Upper lobe of left lung (tissue), 6 donors: ENCODE measurements around the gene ACTA2. TPM values are rescaled to one million over a fixed set of nuclear protein-coding genes. Genes with fewer than 3 reads are reported as not detected.
A peak's percentile ranks its signal among the peaks of the same experiment; 100 is the strongest.

Experiments
- ATAC-seq, 2 donors: fragments of 200-7000 bp; cut with Tn5 transposase; one replicate each; pipeline ENCODE4 v1.9.1; 2022; ENCODE audit warnings: mild to moderate bottlenecking in 2 of 2, moderate library complexity in 2 of 2; ENCODE audit not compliant: low FRiP score in 2 of 2
- DNase-seq, 2 donors: peaks; one replicate each; pipeline ENCODE4 v3.0.0-alpha.2; 2019 to 2020
- H3K27ac ChIP-seq, 4 donors: fragments of 200-600 bp; sonication (generic); one replicate each; pipeline ENCODE4 v1.5.1; 2016 to 2019
- H3K27me3 ChIP-seq, 4 donors: fragments of 200-600 bp; sonication (generic); one replicate each; pipeline ENCODE4 v1.5.1; 2017 to 2019
- H3K36me3 ChIP-seq, 4 donors: fragments of 200-600 bp; sonication (generic); one replicate each; pipeline ENCODE4 v1.5.1; 2016 to 2019
- H3K4me1 ChIP-seq, 4 donors: fragments of 200-600 bp; sonication (generic); one replicate each; pipeline ENCODE4 v1.5.1; 2018 to 2019
- H3K4me3 ChIP-seq, 4 donors: fragments of 200-600 bp; sonication (generic); one replicate each; pipeline ENCODE4 v1.5.1; 2017 to 2019; ENCODE audit warnings: mild to moderate bottlenecking in 2 of 4, moderate library complexity in 1 of 4
- H3K9me3 ChIP-seq, 4 donors: fragments of 200-600 bp; sonication (generic); one replicate each; pipeline ENCODE4 v1.5.1; 2018 to 2019
- EP300 ChIP-seq, 4 donors: sonication (generic); formaldehyde crosslinking; IDR thresholded peaks; one replicate each; pipeline ENCODE4 v1.5.1; 2017; ENCODE audit warnings: antibody characterized with exemption in 4 of 4, control low read depth in 2 of 4
- POLR2A ChIP-seq, 4 donors: fragments of 450-650 bp; IDR thresholded peaks; one replicate each; pipeline ENCODE4 v1.5.1; 2016 to 2017; ENCODE audit warnings: antibody characterized with exemption in 4 of 4, mild to moderate bottlenecking in 2 of 4
- POLR2AphosphoS5 ChIP-seq, 2 donors: sonication (generic); formaldehyde crosslinking; IDR thresholded peaks; one replicate each; pipeline ENCODE4 v1.5.1; 2017; ENCODE audit warnings: antibody characterized with exemption in 2 of 2
- WGBS, 2 donors: methylation state at CpG; one replicate each; pipeline ENCODE4 v1.1.5; 2017 to 2018; 5-methylcytosine and 5-hydroxymethylcytosine counted together
- total RNA-seq, 6 donors: library from RNA; depleted of rRNA in 4 of 6; stranded (reverse); fragments of >200 nt in 4 of 6; gene quantifications; one replicate each; pipeline versions ENCODE4 v1.1.0 to v1.2.1, GENCODE V29; 2016 to 2021
- TF ChIP-seq, protein P1 (sequence below), 6 experiments: fragments of 450-650 bp in 4 of 6; fragments of 200-600 bp in 2 of 6; sonication (generic) in 2 of 6; IDR thresholded peaks; one replicate each; pipeline ENCODE4 v1.5.1; 2016 to 2019; ENCODE audit warnings: antibody characterized with exemption in 6 of 6
- donor health status: DM: no; HTN: no; CAD: no; lungs with moderate emphysema.
- donor health status: DM: no; HTN: yes; CAD: no; lungs with severe emphysema.

ACTA2 gene
- total RNA-seq, 6 donors from 2014 or later: 94.3 to 328 (median 186) TPM

DNA sequence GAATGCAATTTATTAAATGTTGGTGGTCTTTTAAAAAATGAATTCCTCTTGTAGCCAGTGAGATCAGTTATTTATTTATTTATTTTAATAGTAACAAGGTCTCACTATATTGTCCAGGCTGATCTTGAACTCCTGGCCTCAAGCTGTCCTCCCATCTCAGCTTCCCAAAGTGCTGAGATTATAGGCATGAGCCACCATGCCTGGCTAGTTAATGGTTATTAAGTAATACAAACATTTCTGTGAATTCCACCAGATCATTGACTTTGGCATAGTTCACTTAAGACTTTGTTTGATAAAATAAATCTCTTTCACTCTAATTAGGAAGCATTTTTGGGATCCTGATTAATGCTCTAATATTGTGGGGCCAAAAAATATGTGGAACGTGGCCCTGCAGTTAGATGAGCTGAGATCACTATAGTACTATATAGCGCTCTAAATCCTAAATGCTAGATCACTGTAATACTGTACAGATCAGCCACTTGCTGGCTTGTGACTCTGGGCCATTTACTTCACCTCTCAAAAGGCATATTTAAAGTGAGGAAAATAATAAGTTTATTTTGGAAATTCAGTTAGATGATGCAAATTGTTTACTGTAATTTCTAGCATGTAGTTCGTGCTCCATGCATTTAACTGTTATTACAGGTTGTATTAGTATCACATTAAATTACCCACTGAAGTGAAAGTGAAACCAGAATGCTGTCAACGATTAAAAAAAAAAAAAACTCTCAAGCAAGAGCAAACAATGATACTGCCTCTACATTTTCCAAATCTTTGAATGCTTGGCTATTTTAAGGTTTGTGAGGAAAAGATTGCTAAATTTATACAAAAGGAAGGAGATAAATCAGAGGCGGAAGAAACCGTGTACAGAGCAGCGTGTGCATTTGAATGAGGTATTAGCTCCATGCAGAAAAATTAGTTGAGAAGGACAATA, 22.1 kb upstream of the ACTA2 start:
- no peak for TF ChIP-seq POLR2AphosphoS5 (IDR thresholded peaks at IDR 0.05)
- TF ChIP-seq EP300 (IDR thresholded peaks at IDR 0.05): no peak
- TF ChIP-seq, protein P1, sequence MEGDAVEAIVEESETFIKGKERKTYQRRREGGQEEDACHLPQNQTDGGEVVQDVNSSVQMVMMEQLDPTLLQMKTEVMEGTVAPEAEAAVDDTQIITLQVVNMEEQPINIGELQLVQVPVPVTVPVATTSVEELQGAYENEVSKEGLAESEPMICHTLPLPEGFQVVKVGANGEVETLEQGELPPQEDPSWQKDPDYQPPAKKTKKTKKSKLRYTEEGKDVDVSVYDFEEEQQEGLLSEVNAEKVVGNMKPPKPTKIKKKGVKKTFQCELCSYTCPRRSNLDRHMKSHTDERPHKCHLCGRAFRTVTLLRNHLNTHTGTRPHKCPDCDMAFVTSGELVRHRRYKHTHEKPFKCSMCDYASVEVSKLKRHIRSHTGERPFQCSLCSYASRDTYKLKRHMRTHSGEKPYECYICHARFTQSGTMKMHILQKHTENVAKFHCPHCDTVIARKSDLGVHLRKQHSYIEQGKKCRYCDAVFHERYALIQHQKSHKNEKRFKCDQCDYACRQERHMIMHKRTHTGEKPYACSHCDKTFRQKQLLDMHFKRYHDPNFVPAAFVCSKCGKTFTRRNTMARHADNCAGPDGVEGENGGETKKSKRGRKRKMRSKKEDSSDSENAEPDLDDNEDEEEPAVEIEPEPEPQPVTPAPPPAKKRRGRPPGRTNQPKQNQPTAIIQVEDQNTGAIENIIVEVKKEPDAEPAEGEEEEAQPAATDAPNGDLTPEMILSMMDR (IDR thresholded peaks at IDR 0.05): no peak
- TF ChIP-seq POLR2A (IDR thresholded peaks at IDR 0.05): no peak
- Histone ChIP-seq H3K4me3 (peak overlapping the region; percentile 32 to 45 (median 38)), H3K9me3 (no peaks in the 10 kb centered on the region), H3K4me1 (peaks cover 19 to 21% (median 20%) of the 10 kb centered on the region in 4 donors), H3K27ac (peak overlapping the region; percentile 33 to 86 (median 68)), H3K27me3 (no peaks in the 10 kb centered on the region), H3K36me3 (no peaks in the 10 kb centered on the region)
- ATAC-seq: peak in 1 of 2 donors; percentile 40
- WGBS, 2 donors: 15% methylated on average over 7 of the region's 7 CpGs
- no peak for DNase-seq

GRCh38 chr10:88974012-88974411, 21.4 kb upstream of the ACTA2 start:
- no peak for ATAC-seq
- 78 to 86% methylated on average over 3 of the region's 3 CpGs for WGBS, 2 donors
- H3K27ac ChIP-seq: peak overlapping the region in 2 of 4 donors; percentile 46 to 53

GRCh38 chr10:88971221-88972061, 18.9 kb upstream of the ACTA2 start:
- no peak for DNase-seq
- Histone ChIP-seq H3K36me3 (no peaks in the 10 kb centered on the region), H3K27me3 (no peaks in the 10 kb centered on the region), H3K4me1 (peaks cover 18 to 26% (median 21%) of the 10 kb centered on the region in 4 donors), H3K9me3 (no peaks in the 10 kb centered on the region), H3K4me3 (no peak overlapping the region), H3K27ac (peak overlapping the region in 1 of 4 donors; percentile 25)
- WGBS, 2 donors: 62 to 66% methylated on average over 5 of the region's 5 CpGs
- ATAC-seq: peak in 1 of 2 donors; percentile 63
- TF ChIP-seq POLR2AphosphoS5 (IDR thresholded peaks at IDR 0.05): peak in 1 of 2 donors; percentile 18
- TF ChIP-seq, protein P1 (IDR thresholded peaks at IDR 0.05): no peak

More at GRCh38 chr10:88974012-88974411, 21.4 kb upstream of the ACTA2 start:
- Histone ChIP-seq H3K36me3 (no peaks in the 10 kb centered on the region), H3K4me1 (peaks cover 18 to 20% (median 19%) of the 10 kb centered on the region in 4 donors), H3K9me3 (no peaks in the 10 kb centered on the region), H3K27me3 (no peaks in the 10 kb centered on the region), H3K4me3 (no peak overlapping the region)
- TF ChIP-seq, protein P1 (IDR thresholded peaks at IDR 0.05): no peak
- TF ChIP-seq EP300 (IDR thresholded peaks at IDR 0.05) (no peak), POLR2AphosphoS5 (IDR thresholded peaks at IDR 0.05) (no peak), POLR2A (IDR thresholded peaks at IDR 0.05) (no peak)
- DNase-seq: no peak

GRCh38 chr10:88968391-88968790, 15.8 kb upstream of the ACTA2 start:
- WGBS, 2 donors: 71 to 73% methylated on average over 2 of the region's 2 CpGs
- DNase-seq (no peak), ATAC-seq (no peak)
- H3K27ac ChIP-seq: no peak overlapping the region
- H3K36me3 ChIP-seq: no peaks in the 10 kb centered on the region
- no peak overlapping the region for H3K4me3 ChIP-seq
- H3K4me1 ChIP-seq: peaks cover 0 to 14% (median 8%) of the 10 kb centered on the region in 4 donors
- no peaks in the 10 kb centered on the region for H3K27me3 ChIP-seq
- H3K9me3 ChIP-seq: no peaks in the 10 kb centered on the region
- no peak for TF ChIP-seq POLR2AphosphoS5 (IDR thresholded peaks at IDR 0.05)
- TF ChIP-seq POLR2A (IDR thresholded peaks at IDR 0.05): no peak
- no peak for TF ChIP-seq EP300 (IDR thresholded peaks at IDR 0.05)
- TF ChIP-seq, protein P1 (IDR thresholded peaks at IDR 0.05): no peak
